Measurements from ENCODE around the gene DDX42. TPM values are rescaled to one million over a fixed set of nuclear protein-coding genes. Genes with fewer than 3 reads are reported as not detected.
"Not testable (repeated sequence)": the region's sequence is repeated elsewhere in the genome, so short reads cannot be mapped to it uniquely, and the experiment has no call there.

DDX42 gene
- total RNA-seq, 1 donor from 2014 or later, result 90.4 TPM

GRCh38 chr17:63775420-63775819, 1.4 kb downstream of the DDX42 start:
- no peak for DNase-seq (ENCODE audit: low spot score)

- DNase-seq (ENCODE audit: low spot score), result no peak
Observed at GRCh38 chr17:63780507-63780906, 6.5 kb downstream of the DDX42 start.

GRCh38 chr17:63780928-63781327, 7.0 kb downstream of the DDX42 start:
- no peak for DNase-seq (ENCODE audit: low spot score)

- no peak for DNase-seq (ENCODE audit: low spot score)
Observed at GRCh38 chr17:63783522-63783921, 9.6 kb downstream of the DDX42 start.

GRCh38 chr17:63785556-63785955, 11.6 kb downstream of the DDX42 start:
- no peak for DNase-seq (ENCODE audit: low spot score)

GRCh38 chr17:63786117-63786516, 12.1 kb downstream of the DDX42 start:
- no peak for DNase-seq (ENCODE audit: low spot score)

GRCh38 chr17:63786971-63787711, 13.2 kb downstream of the DDX42 start:
- no peak for DNase-seq (ENCODE audit: low spot score)

GRCh38 chr17:63790057-63790456, 16.1 kb downstream of the DDX42 start:
- DNase-seq (ENCODE audit: low spot score), result no peak

- DNase-seq (ENCODE audit: low spot score), result no peak
Observed at GRCh38 chr17:63792055-63792729, 18.2 kb downstream of the DDX42 start.

- DNase-seq (ENCODE audit: low spot score), result not testable (repeated sequence)
Observed at GRCh38 chr17:63796375-63796774, 22.4 kb downstream of the DDX42 start.

- no peak for DNase-seq (ENCODE audit: low spot score)
Observed at GRCh38 chr17:63798572-63799106, 24.7 kb downstream of the DDX42 start.

GRCh38 chr17:63800783-63801182, 26.8 kb downstream of the DDX42 start:
- DNase-seq (ENCODE audit: low spot score), result no peak

GRCh38 chr17:63804328-63804727, 30.4 kb downstream of the DDX42 start:
- no peak for DNase-seq (ENCODE audit: low spot score)

- no peak for DNase-seq (ENCODE audit: low spot score)
Observed at GRCh38 chr17:63805591-63805990, 31.6 kb downstream of the DDX42 start.

- no peak for DNase-seq (ENCODE audit: low spot score)
Observed at GRCh38 chr17:63809970-63810369, 36.0 kb downstream of the DDX42 start.

GRCh38 chr17:63816123-63816522, 42.2 kb downstream of the DDX42 start:
- DNase-seq (ENCODE audit: low spot score), result no peak

- no peak for DNase-seq (ENCODE audit: low spot score)
Observed at GRCh38 chr17:63816669-63817068, 42.7 kb downstream of the DDX42 start.

GRCh38 chr17:63817736-63818385, 43.9 kb downstream of the DDX42 start:
- no peak for DNase-seq (ENCODE audit: low spot score)

- no peak for DNase-seq (ENCODE audit: low spot score)
Observed at GRCh38 chr17:63819131-63819530, 45.2 kb downstream of the DDX42 start.

- no peak for DNase-seq (ENCODE audit: low spot score)
Observed at GRCh38 chr17:63819585-63820537, 45.9 kb downstream of the DDX42 start.

- DNase-seq (ENCODE audit: low spot score), result no peak
Observed at GRCh38 chr17:63820963-63821561, 47.1 kb downstream of the DDX42 start.
